Loucy (cell line): Measurements from ENCODE around the gene THYN1.
"Not testable (repeated sequence)": the region's sequence is repeated elsewhere in the genome, so short reads cannot be mapped to it uniquely, and the experiment has no call there.

Experiments
- H2AFZ ChIP-seq: fragments of 200-600 bp; sonication (generic); 2 replicates; pipeline ENCODE4 v1.6.0; 2016; ENCODE audit warnings: antibody characterized with exemption, mild to moderate bottlenecking, low read length, moderate library complexity
- H3F3A ChIP-seq: fragments of 200-600 bp; 2 replicates; pipeline ENCODE4 v1.6.0; 2016; ENCODE audit warnings: antibody characterized with exemption, low read depth, mild to moderate bottlenecking
- H3K27me3 ChIP-seq: fragments of 200-600 bp; sonication (generic); 2 replicates; pipeline ENCODE4 v1.6.1; 2014; ENCODE audit warnings: low read length, mild to moderate bottlenecking; ENCODE audit not compliant: insufficient read depth, poor library complexity, severe bottlenecking
- H3K36me3 ChIP-seq: fragments of 200-600 bp; sonication (generic); 2 replicates; pipeline ENCODE4 v1.6.1; 2016; ENCODE audit warnings: low read length; ENCODE audit not compliant: insufficient read depth
- H3K4me1 ChIP-seq: fragments of 200-600 bp; sonication (generic); 2 replicates; pipeline ENCODE4 v1.5.1; 2014; ENCODE audit warnings: low read length, mild to moderate bottlenecking; ENCODE audit not compliant: insufficient read depth, poor library complexity, severe bottlenecking
- H3K4me2 ChIP-seq: fragments of 200-600 bp; sonication (generic); 2 replicates; pipeline ENCODE4 v1.6.0; 2014; ENCODE audit warnings: antibody characterized with exemption, low read length, low read depth, mild to moderate bottlenecking; ENCODE audit not compliant: poor library complexity, severe bottlenecking
- H3K4me3 ChIP-seq: fragments of 200-600 bp; sonication (generic); 2 replicates; pipeline ENCODE4 v1.5.1; 2014; ENCODE audit warnings: low read length, mild to moderate bottlenecking, mixed read lengths; ENCODE audit not compliant: poor library complexity, severe bottlenecking
- H3K79me2 ChIP-seq: fragments of 200-600 bp; sonication (generic); 2 replicates; pipeline ENCODE4 v1.6.1; 2014; ENCODE audit warnings: low read length; ENCODE audit not compliant: insufficient read depth
- H3K9ac ChIP-seq: fragments of 200-600 bp; sonication (generic); 2 replicates; pipeline ENCODE4 v1.6.0; 2014; ENCODE audit warnings: mild to moderate bottlenecking, low read depth, low read length, moderate library complexity; ENCODE audit not compliant: poor library complexity, severe bottlenecking
- H3K9me2 ChIP-seq: fragments of 200-600 bp; sonication (generic); replicated peaks from 2 replicates; pipeline ENCODE4 v1.6.1; 2016; ENCODE audit warnings: low read depth, low read length, mixed read lengths
- H3K9me3 ChIP-seq: fragments of 200-600 bp; sonication (generic); 2 replicates; pipeline ENCODE4 v1.6.1; 2014; ENCODE audit warnings: mild to moderate bottlenecking, antibody characterized with exemption, low read length, low read depth; ENCODE audit not compliant: insufficient read depth
- H4K20me1 ChIP-seq: fragments of 200-600 bp; sonication (generic); 2 replicates; pipeline ENCODE4 v1.6.0; 2014; ENCODE audit warnings: antibody characterized with exemption, low read length, mild to moderate bottlenecking; ENCODE audit not compliant: insufficient read depth, poor library complexity, severe bottlenecking
- EZH2phosphoT487 ChIP-seq: fragments of 200-600 bp; IDR thresholded peaks from 2 replicates; pipeline ENCODE4 v1.6.1; 2018; ENCODE audit warnings: antibody characterized with exemption, mild to moderate bottlenecking, moderate library complexity, borderline replicate concordance
- TF ChIP-seq, protein P1 (sequence below): fragments of 200-600 bp; sonication (generic); conservative IDR thresholded peaks from 2 replicates; pipeline ENCODE4 v1.5.1; 2014; ENCODE audit warnings: mild to moderate bottlenecking, antibody characterized with exemption, low read length

The THYN1 gene

DNA sequence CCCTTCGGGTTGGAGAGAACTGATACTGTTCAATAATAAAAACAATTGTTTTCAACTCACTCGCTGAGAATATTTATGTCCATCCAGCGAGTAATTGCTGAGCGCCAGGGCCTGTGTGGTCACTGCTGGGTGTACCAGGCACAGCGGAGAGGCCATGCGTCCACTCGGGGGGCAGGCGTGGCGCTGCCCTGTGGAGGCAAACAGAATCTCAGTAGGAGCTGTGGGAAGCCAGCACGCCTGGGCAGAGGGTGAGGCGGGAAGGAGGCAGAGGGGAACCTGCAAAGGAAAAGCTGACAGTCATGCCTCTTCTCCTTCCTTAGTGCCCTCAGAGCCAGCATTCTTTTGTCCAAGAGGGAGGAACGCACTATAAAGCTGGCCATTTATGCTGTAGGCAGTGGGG lies 34.4 kb upstream of the THYN1 start:
- TF ChIP-seq, protein P1, sequence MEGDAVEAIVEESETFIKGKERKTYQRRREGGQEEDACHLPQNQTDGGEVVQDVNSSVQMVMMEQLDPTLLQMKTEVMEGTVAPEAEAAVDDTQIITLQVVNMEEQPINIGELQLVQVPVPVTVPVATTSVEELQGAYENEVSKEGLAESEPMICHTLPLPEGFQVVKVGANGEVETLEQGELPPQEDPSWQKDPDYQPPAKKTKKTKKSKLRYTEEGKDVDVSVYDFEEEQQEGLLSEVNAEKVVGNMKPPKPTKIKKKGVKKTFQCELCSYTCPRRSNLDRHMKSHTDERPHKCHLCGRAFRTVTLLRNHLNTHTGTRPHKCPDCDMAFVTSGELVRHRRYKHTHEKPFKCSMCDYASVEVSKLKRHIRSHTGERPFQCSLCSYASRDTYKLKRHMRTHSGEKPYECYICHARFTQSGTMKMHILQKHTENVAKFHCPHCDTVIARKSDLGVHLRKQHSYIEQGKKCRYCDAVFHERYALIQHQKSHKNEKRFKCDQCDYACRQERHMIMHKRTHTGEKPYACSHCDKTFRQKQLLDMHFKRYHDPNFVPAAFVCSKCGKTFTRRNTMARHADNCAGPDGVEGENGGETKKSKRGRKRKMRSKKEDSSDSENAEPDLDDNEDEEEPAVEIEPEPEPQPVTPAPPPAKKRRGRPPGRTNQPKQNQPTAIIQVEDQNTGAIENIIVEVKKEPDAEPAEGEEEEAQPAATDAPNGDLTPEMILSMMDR, result no peak
- no peak for TF ChIP-seq EZH2phosphoT487

DNA sequence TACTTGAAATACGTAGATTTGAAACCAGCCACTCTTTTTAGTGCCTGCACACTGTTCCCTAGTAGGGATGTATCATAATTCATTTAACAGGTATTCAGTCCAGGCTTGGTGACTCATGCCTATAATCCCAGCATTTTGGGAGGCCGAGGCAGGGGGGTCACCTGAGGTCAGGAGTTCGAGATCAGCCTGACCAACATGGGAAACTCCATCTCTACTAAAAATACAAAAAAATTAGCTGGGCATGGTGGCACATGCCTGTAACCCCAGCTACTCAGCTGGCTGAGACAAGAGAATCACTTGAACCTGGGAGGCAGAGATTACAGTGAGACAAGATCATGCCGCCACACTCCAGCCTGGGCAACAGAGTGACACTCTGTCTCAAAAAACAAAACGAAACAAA lies 31.2 kb upstream of the THYN1 start:
- H3K4me2 ChIP-seq, H2AFZ ChIP-seq, H3K9me2 ChIP-seq, H3K27me3 ChIP-seq, H3K4me1 ChIP-seq, H3K9me3 ChIP-seq, H3K9ac ChIP-seq, H3K79me2 ChIP-seq, H3K4me3 ChIP-seq, H3F3A ChIP-seq, H4K20me1 ChIP-seq, H3K36me3 ChIP-seq: not testable (repeated sequence)

More for the DNA sequence above, 34.4 kb upstream of the THYN1 start:
- Histone ChIP-seq H3F3A (no peaks in the 10 kb centered on the region), H3K27me3 (no peaks in the 10 kb centered on the region), H3K9me2 (no peaks in the 10 kb centered on the region), H4K20me1 (no peaks in the 10 kb centered on the region), H3K4me3 (no peak overlapping the region), H3K36me3 (no peaks in the 10 kb centered on the region), H3K79me2 (no peaks in the 10 kb centered on the region), H3K4me2 (no peak overlapping the region), H2AFZ (no peak overlapping the region), H3K9me3 (no peaks in the 10 kb centered on the region), H3K9ac (no peak overlapping the region), H3K4me1 (peaks cover 9% of the 10 kb centered on the region)

DNA sequence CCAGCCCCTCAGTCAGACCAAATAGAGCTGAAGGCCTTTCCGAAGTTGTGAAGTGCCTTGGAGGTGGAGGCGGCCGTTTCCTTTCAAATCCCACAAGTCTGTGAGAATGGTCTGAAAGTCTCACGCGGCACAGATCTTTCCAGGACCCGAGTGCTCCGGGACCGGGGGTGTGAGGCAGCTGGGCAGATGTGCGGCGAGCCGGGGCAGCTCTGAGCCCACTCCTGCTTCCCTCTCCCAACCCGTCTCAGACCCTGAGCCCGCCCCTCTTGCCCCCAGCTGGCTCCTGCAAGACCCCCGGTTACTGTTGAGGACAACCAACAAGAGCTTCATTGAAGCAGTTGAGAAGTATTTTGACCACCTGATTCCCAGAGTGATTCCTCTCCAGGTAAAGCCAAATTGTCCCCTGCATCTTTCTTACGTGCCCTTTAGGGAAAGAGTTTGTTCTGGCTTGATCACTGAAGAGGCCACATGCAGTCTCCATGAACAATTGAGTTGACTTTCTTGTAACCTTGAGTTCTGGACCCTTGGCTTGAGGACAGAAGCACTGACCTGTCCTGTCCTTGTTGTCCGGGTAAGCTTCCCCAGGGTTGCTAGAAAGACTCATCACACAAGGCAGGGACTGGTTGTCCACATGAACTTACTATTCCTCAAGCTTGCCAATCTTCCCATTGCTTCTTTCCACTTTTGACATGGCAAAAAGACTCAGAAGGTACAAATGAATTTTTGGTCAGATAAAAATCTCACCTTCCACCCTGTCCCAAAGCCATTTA lies 30.5 kb upstream of the THYN1 start:
- Histone ChIP-seq H3K27me3 (no peaks in the 10 kb centered on the region), H3K9ac (no peak overlapping the region), H3K79me2 (no peaks in the 10 kb centered on the region), H3K4me1 (no peaks in the 10 kb centered on the region), H3K36me3 (no peaks in the 10 kb centered on the region), H3K4me3 (no peak overlapping the region), H3K9me3 (no peaks in the 10 kb centered on the region), H3F3A (no peaks in the 10 kb centered on the region), H3K4me2 (no peak overlapping the region), H4K20me1 (no peaks in the 10 kb centered on the region), H2AFZ (no peak overlapping the region), H3K9me2 (no peaks in the 10 kb centered on the region)
- TF ChIP-seq EZH2phosphoT487, result no peak
- TF ChIP-seq, protein P1, result no peak
